Measurements from ENCODE around the gene HOXA10.

HOXA10 gene

DNA sequence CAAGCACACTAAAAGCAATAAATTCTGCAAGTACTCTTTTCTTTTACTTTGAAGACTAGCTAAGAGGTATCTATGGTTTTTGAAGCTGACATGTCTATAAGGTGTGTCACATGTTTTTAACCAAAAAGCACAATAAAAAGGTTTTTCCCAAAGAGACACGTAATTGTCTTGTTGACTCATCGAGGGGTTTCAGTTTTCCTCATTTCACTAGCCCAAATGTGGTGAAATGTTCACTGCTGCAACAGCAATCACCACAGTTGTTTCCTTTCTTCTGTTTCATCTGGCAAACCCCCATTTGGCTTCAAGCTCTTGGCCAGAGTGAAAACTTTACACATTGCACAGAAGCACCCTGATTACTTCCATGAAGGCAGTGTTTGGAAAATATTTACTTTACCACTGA, 39.7 kb downstream of the HOXA10 start:
- DNase-seq (ENCODE audit: extremely low spot score) = no peak
- ChIA-PET POLR2A (no interaction called here), CTCF (interaction anchor here (1.0 kb wide), 1 partner anchor 9 kb away, joined by 5 read pairs; the partner anchor contains the start of gene HOXA5)
- TF ChIP-seq, protein P1, sequence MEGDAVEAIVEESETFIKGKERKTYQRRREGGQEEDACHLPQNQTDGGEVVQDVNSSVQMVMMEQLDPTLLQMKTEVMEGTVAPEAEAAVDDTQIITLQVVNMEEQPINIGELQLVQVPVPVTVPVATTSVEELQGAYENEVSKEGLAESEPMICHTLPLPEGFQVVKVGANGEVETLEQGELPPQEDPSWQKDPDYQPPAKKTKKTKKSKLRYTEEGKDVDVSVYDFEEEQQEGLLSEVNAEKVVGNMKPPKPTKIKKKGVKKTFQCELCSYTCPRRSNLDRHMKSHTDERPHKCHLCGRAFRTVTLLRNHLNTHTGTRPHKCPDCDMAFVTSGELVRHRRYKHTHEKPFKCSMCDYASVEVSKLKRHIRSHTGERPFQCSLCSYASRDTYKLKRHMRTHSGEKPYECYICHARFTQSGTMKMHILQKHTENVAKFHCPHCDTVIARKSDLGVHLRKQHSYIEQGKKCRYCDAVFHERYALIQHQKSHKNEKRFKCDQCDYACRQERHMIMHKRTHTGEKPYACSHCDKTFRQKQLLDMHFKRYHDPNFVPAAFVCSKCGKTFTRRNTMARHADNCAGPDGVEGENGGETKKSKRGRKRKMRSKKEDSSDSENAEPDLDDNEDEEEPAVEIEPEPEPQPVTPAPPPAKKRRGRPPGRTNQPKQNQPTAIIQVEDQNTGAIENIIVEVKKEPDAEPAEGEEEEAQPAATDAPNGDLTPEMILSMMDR (IDR thresholded peaks at IDR 0.05; ENCODE audit: control extremely low read depth, extremely low read depth, low read depth, missing control alignments) = no peak

DNA sequence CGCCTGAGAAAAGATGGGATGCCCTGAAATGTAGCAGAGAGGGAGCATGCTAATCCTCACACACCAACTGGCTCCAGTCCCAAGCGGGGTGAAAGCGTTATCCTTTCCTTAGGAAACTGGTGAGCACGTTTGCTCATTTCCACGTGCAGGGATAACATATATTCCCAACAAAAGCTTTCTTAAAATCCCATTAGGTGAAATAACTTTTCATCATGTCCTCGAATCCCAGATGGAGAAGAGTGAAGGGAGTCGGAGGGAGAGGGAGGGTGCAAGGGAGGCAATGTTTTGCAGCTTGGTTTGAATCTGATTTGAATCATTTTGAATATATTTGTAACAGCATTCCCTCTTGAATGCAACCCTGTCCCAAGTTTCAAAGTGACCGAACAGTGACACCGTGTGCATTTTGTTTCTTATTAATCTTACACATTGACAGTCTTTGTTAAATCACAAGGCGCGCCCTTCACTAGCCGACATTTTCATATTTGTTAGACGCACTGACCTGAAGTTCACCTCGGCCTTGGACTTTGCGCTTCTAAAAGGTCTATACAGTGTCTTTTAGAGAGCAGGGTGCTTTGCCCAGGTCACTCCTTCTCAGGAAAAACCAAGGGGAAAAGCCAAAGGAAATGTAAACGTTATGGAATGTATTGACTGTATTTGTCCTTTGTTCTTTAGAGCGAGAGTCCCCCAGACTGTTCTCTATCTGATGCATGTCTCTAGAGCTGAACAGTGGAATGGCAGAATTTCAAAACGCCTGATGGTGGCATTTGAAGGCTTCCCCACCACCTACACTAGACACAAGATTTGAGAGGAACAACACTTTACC, 40.5 kb downstream of the HOXA10 start:
- ChIA-PET CTCF (no interaction called here), POLR2A (no interaction called here)

GRCh38 chr7:27132978-27133377, 41.1 kb downstream of the HOXA10 start:
- ChIA-PET POLR2A (no interaction called here), CTCF (interaction anchor here (1.0 kb wide), 1 partner anchor 28 kb away, joined by 3 read pairs; no protein-coding TSS in a partner anchor)
- no peak for DNase-seq (ENCODE audit: extremely low spot score)
- TF ChIP-seq, protein P1 (IDR thresholded peaks at IDR 0.05; ENCODE audit: control extremely low read depth, extremely low read depth, low read depth, missing control alignments) = no peak

More for the DNA sequence above, 40.5 kb downstream of the HOXA10 start:
- DNase-seq (ENCODE audit: extremely low spot score) = no peak
- TF ChIP-seq, protein P1 (IDR thresholded peaks at IDR 0.05; ENCODE audit: control extremely low read depth, extremely low read depth, low read depth, missing control alignments) = no peak

GRCh38 chr7:27132214-27132613, 41.9 kb downstream of the HOXA10 start:
- DNase-seq (ENCODE audit: extremely low spot score) = no peak
- TF ChIP-seq, protein P1 (IDR thresholded peaks at IDR 0.05; ENCODE audit: control extremely low read depth, extremely low read depth, low read depth, missing control alignments) = no peak
- POLR2A ChIA-PET = no interaction called here
- CTCF ChIA-PET = interaction anchor here (1.0 kb wide), 1 partner anchor 29 kb away, joined by 3 read pairs; no protein-coding TSS in a partner anchor

DNA sequence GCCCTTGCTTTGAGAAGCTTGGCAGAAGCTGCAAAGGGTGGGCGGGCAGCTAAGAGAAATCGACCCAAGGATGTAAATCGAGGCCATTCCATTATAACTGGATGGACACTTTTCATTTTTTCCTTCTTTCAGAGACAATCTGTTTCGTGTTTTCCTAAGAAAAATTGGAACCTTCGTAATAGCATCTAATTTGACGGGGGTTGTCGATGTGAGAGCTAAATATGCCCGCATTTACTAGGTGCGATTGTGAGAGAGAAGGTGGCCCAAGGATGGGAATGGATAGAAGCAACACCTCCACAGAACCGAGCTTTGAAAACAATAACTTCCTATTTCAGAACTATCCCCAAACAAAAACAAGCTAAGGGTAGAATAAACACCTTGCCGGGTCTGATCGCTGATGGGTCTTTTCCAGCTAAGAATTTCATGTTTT, 42.7 kb downstream of the HOXA10 start:
- TF ChIP-seq, protein P1 (IDR thresholded peaks at IDR 0.05; ENCODE audit: control extremely low read depth, extremely low read depth, low read depth, missing control alignments) = no peak
- DNase-seq (ENCODE audit: extremely low spot score) = no peak
- POLR2A ChIA-PET = no interaction called here
- CTCF ChIA-PET = interaction anchor here (0.9 to 2.0 kb wide), 6 partner anchors 19 to 46 kb away, joined by 3 to 6 read pairs (median 4); no protein-coding TSS in a partner anchor

GRCh38 chr7:27130540-27131389, 43.4 kb downstream of the HOXA10 start, which contains the start of gene HOXA4:
HOXA4 (minus strand) TSS chr7:27130757; CDS start chr7:27130733, 24 bp downstream.
- DNase-seq (ENCODE audit: extremely low spot score) = peak; percentile 71
- TF ChIP-seq, protein P1 (IDR thresholded peaks at IDR 0.05; ENCODE audit: control extremely low read depth, extremely low read depth, low read depth, missing control alignments) = no peak
- ChIA-PET POLR2A (no interaction called here), CTCF (interaction anchor here (0.9 to 2.0 kb wide), 6 partner anchors 20 to 45 kb away, joined by 3 to 6 read pairs (median 4); no protein-coding TSS in a partner anchor)

Data from GM10248 (cell line).